Astrocyte of the spinal cord (primary cell): ENCODE data around the gene MCHR2.
A peak's percentile ranks its signal among the peaks of the same experiment; 100 is the strongest.

Experiments used
- DNase-seq: peaks from one replicate; pipeline ENCODE4 v3.0.0; 2011; ENCODE audit warnings: low read depth, low spot score
- H3K4me3 ChIP-seq: 2 replicates; pipeline ENCODE4 v1.5.1; 2011; ENCODE audit warnings: low read depth, mild to moderate bottlenecking, low read length, moderate library complexity
- CTCF ChIP-seq: IDR thresholded peaks from 2 replicates; pipeline ENCODE4 v1.5.1; 2012; ENCODE audit warnings: low read depth, mild to moderate bottlenecking, low read length, inconsistent platforms
- in situ Hi-C: cut with HindIII; loops from 2 replicates; pipeline ENCODE4 v1.10.0; 2017; ENCODE audit warnings: low sequenced_read_pairs

The MCHR2 gene

GRCh38 chr6:99960027-99960426, 34.0 kb downstream of the MCHR2 start:
- in situ Hi-C loops = no loop called here
- no peak for TF ChIP-seq CTCF
- no peak for DNase-seq

GRCh38 chr6:99951016-99951805, 42.8 kb downstream of the MCHR2 start:
- no peak overlapping the region for H3K4me3 ChIP-seq
- in situ Hi-C loops = no loop called here
- TF ChIP-seq CTCF = no peak
- DNase-seq = no peak

More at GRCh38 chr6:99960027-99960426, 34.0 kb downstream of the MCHR2 start:
- no peak overlapping the region for H3K4me3 ChIP-seq

GRCh38 chr6:99946005-99946404, 48.0 kb downstream of the MCHR2 start:
- TF ChIP-seq CTCF = no peak
- in situ Hi-C loops = no loop called here
- H3K4me3 ChIP-seq = no peak overlapping the region
- DNase-seq = no peak

- in situ Hi-C loops = no loop called here
- no peak overlapping the region for H3K4me3 ChIP-seq
- DNase-seq = no peak
- no peak for TF ChIP-seq CTCF
Observed at GRCh38 chr6:99943846-99944245, 50.2 kb downstream of the MCHR2 start.

GRCh38 chr6:99940582-99940981, 53.4 kb downstream of the MCHR2 start:
- in situ Hi-C loops = no loop called here
- H3K4me3 ChIP-seq = no peak overlapping the region
- no peak for DNase-seq
- no peak for TF ChIP-seq CTCF

GRCh38 chr6:99933129-99933528, 60.9 kb downstream of the MCHR2 start:
- no peak for TF ChIP-seq CTCF
- in situ Hi-C loops = no loop called here
- DNase-seq = peak; percentile 29
- H3K4me3 ChIP-seq = no peak overlapping the region

- DNase-seq = no peak
- in situ Hi-C loops = no loop called here
- no peak for TF ChIP-seq CTCF
- no peak overlapping the region for H3K4me3 ChIP-seq
Observed at GRCh38 chr6:99912657-99913056, 81.4 kb downstream of the MCHR2 start.
